Thymus (tissue), 11 donors: ENCODE results near the gene TTLL11. TPM values are rescaled to one million over a fixed set of nuclear protein-coding genes. Genes with fewer than 3 reads are reported as not detected.

Source experiments
- DNase-seq, 9 donors: peaks; one replicate each; pipeline ENCODE4 v3.0.0-alpha.2; 2013; ENCODE audit warnings: low spot score in 9 of 9, low read depth in 6 of 9, missing footprints in 1 of 9
- H3K27ac ChIP-seq, 2 donors: one replicate each; pipeline ENCODE4 v1.5.1; 2013; ENCODE audit warnings: control low read depth in 1 of 2, low read depth in 1 of 2, low read length in 1 of 2, mild to moderate bottlenecking in 1 of 2, moderate library complexity in 1 of 2
- H3K27me3 ChIP-seq, 2 donors: one replicate each; pipeline ENCODE4 v1.5.1; 2013; ENCODE audit warnings: low read length in 1 of 2; ENCODE audit not compliant: control insufficient read depth in 2 of 2, insufficient read depth in 1 of 2
- H3K36me3 ChIP-seq, 2 donors: one replicate each; pipeline ENCODE4 v1.5.1; 2013; ENCODE audit warnings: low read length in 1 of 2, mild to moderate bottlenecking in 1 of 2, moderate library complexity in 1 of 2; ENCODE audit not compliant: control insufficient read depth in 2 of 2, insufficient read depth in 2 of 2
- H3K4me1 ChIP-seq, 2 donors: one replicate each; pipeline ENCODE4 v1.5.1; 2013; ENCODE audit warnings: low read length in 2 of 2; ENCODE audit not compliant: control insufficient read depth in 2 of 2, insufficient read depth in 2 of 2
- H3K4me3 ChIP-seq, 2 donors: one replicate each; pipeline ENCODE4 v1.5.1; 2013; ENCODE audit warnings: low read length in 2 of 2, control low read depth in 1 of 2, mild to moderate bottlenecking in 1 of 2
- H3K9me3 ChIP-seq, 2 donors: one replicate each; pipeline ENCODE4 v1.5.1; 2013; ENCODE audit warnings: low read length in 1 of 2, mild to moderate bottlenecking in 1 of 2; ENCODE audit not compliant: control insufficient read depth in 2 of 2, insufficient read depth in 1 of 2
- WGBS: extraction: QIAGEN DNeasy Blood & Tissue Kit; methylation state at CpG from one replicate; pipeline ENCODE4 v1.1.7; 2013; 5-methylcytosine and 5-hydroxymethylcytosine counted together
- polyA plus RNA-seq: library from polyadenylated mRNA; stranded (reverse); fragments of 200-250 nt; gene quantifications from one replicate; pipeline ENCODE4 v1.2.3, GENCODE V29; 2013
- total RNA-seq: library from RNA; stranded (reverse); fragments of 120-200 nt; gene quantifications from one replicate; pipeline ENCODE4 v1.2.4, GENCODE V29; 2013
- donor health status: healthy.

TTLL11 gene
- total and polyA plus RNA-seq, 2 donors = 2.1 to 4.0 TPM

DNA sequence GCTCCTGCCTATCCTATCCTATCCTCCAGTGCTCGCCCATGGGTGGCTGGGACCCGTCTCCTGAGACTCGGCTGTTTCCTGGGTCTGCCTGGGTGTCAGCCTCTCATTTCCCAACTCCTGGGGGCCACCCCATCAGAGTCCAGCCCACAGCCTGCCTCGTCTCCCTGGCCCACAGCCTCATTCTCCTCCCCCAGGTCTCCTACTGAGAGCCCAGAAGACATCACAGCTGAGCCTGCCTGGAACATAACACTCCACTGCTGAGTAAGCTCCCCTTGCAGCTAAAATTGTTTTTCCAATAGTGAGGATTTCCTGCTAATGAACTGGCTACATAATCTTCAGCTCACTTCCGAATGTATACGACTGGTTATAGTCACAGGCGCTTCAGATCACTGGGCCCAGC lies 95.3 kb downstream of the TTLL11 start:
- no peak for DNase-seq
- Histone ChIP-seq H3K4me1 (no peaks in the 10 kb centered on the region), H3K36me3 (no peaks in the 10 kb centered on the region), H3K4me3 (no peak overlapping the region), H3K27ac (no peak overlapping the region), H3K27me3 (no peaks in the 10 kb centered on the region), H3K9me3 (no peaks in the 10 kb centered on the region)
- 98% methylated on average over 7 of the region's 7 CpGs for WGBS

DNA sequence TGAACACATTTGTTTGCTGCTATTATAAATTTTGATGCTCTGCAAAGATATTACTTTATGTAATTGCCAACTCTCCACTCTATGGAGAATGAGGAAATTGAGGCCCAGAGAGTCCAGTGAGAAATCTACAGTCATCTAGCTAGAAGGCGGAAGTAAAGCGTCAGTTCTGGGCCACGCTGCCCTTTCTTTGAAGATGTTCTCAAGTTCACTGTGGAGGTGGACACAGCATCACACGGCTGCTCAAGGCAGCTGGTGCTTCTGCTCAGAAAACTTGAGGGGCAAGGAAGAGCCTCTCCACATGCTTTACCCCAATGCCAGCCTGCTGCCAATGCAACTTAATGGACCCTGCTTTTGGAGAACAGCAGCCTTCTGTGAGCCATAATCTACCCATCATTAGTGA lies 96.3 kb downstream of the TTLL11 start:
- no peak overlapping the region for H3K4me3 ChIP-seq
- no peak overlapping the region for H3K27ac ChIP-seq
- H3K27me3 ChIP-seq = no peaks in the 10 kb centered on the region
- H3K9me3 ChIP-seq = no peaks in the 10 kb centered on the region
- H3K36me3 ChIP-seq = no peaks in the 10 kb centered on the region
- WGBS = 96% methylated on average over 4 of the region's 4 CpGs
- DNase-seq = no peak
- peaks cover 0 to 8% of the 10 kb centered on the region in 2 donors for H3K4me1 ChIP-seq

DNA sequence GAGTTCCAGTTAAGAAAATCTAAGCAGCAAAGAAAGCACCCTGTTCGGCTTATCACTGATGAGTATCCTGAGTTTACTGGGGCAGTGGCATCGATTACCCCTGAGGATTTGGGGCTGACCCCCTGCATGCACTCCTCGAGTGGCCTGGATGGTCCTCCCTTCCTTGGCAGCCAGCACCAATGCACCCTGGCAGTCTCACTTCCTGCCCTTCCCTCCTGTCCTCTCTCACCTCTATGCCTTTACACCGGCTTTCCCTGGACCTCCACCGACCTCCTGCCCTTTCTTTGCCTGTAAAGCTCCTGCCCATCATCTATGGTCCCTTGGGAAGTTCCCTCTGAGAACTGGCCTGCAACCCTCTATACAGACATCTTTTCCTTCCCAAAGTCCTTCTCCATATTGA lies 97.1 kb downstream of the TTLL11 start:
- Histone ChIP-seq H3K27ac (no peak overlapping the region), H3K4me1 (peaks cover 0 to 8% of the 10 kb centered on the region in 2 donors), H3K36me3 (no peaks in the 10 kb centered on the region), H3K9me3 (no peaks in the 10 kb centered on the region), H3K4me3 (no peak overlapping the region), H3K27me3 (no peaks in the 10 kb centered on the region)
- no peak for DNase-seq
- WGBS = 94% methylated on average over 5 of the region's 5 CpGs

DNA sequence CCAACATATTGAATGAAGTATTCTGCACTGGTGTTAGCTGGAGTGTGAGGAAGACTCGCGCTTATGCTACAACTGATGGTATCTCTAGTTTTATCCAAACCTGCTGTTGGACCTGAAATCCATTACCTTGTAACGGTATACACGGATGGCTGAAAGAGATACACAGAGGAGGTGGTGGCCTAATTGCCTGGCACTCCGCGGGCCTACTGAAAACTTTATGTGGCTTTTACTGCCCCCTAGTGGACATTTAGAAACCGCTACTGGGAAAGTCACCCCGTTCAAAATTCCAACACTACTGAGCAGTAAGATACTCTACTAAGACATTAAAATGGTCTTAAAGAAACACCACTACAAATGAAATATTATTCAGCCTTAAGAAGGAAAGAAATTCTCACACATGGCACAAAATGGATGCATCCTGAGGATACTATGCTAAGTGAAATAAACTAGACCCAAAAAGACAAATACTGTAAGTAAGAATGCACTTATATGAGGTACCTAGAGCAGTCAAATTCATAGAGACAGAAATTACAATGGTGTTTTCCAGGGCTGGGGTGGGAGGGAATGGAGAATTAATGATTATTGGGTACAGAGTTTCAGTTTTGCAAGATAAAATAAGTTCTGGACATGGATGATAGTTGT lies 100.4 kb downstream of the TTLL11 start:
- Histone ChIP-seq H3K27ac (no peak overlapping the region), H3K27me3 (no peaks in the 10 kb centered on the region), H3K4me3 (no peak overlapping the region), H3K9me3 (no peaks in the 10 kb centered on the region), H3K4me1 (peaks cover 0 to 8% of the 10 kb centered on the region in 2 donors), H3K36me3 (no peaks in the 10 kb centered on the region)
- WGBS = 20% methylated on average over 8 of the region's 8 CpGs
- peak; percentile 39 to 86 (median 72) for DNase-seq

DNA sequence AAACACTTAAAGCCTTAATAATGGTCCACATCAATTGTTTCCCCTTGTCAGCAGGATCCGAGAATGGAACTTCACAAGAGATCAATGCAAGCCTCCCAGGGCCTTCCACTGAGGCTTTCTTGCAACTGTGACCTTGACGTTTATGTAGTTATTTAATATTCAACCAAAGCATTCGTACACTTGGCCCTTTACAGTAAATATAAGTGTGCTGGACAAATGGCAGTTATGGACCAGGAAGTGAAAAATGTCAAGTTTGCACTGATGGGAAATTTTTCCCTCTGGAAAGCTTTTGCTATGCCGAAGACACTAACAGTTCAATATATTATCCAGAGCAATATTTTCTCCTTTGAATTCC lies 101.8 kb downstream of the TTLL11 start:
- WGBS = 85% methylated on average over 4 of the region's 4 CpGs
- H3K27ac ChIP-seq = no peak overlapping the region

DNA sequence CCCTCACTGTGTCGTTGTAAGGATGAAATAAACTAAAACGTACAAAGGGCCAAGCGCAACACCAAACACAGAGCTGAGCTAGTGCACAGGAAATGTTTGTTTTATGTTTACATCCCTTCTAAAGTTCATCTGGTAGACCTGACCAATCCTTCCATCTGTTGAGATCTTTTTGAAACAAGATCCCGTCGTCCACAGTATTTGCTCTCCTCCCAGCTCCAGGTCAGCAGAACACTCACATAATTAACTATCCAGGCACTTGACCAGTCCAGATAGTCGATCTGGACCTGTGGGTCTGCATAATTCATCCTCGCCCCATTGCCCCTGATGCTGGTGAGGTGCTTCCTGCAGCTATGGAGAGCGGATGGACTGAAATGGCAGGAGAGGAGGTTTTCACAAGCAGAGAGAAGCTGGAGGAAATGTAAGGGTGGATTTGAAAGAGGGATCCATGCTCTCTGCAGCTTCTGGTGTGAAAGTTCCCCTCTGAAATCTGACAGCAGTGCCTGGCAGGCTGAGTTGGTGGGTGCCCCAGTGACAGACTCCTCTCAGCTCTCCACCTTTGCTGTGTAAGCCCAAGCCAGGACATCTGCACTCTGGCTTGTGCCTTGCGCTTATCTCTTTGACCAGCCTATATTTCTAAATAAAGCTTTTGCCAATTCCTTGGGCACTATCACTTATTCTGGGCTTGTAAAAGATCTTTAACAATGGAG lies 102.4 kb downstream of the TTLL11 start:
- H3K27ac ChIP-seq = no peak overlapping the region
- 92% methylated on average over 9 of the region's 9 CpGs for whole genome bisulfite sequencing

More for the DNA sequence above, 101.8 kb downstream of the TTLL11 start:
- Histone ChIP-seq H3K4me1 (peaks cover 0 to 8% of the 10 kb centered on the region in 2 donors), H3K36me3 (no peaks in the 10 kb centered on the region), H3K4me3 (no peak overlapping the region), H3K27me3 (no peaks in the 10 kb centered on the region), H3K9me3 (no peaks in the 10 kb centered on the region)
- DNase-seq = no peak

DNA sequence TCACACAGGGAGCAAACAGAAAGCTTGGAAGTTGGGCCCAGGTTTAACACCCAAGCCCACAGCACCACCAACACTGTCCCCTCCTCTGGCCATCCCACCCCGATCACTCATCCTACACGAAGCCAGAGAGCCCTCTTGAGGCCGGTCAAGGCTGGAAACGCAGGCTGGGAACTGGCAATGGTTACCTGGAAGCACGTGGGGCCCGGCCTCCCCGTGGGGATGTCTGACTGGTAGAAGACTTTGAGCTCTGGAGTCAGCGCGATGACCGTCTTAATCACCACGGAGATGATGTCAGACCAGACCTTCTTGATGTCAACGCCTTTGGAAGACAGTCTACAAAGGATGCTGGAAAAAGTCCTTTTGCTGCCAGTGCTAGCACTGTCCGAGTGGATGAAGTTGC lies 104.1 kb downstream of the TTLL11 start:
- H3K9me3 ChIP-seq = no peaks in the 10 kb centered on the region
- WGBS = 96% methylated on average over 13 of the region's 13 CpGs

More for the DNA sequence above, 102.4 kb downstream of the TTLL11 start:
- Histone ChIP-seq H3K9me3 (no peaks in the 10 kb centered on the region), H3K4me1 (peaks cover 0 to 8% of the 10 kb centered on the region in 2 donors), H3K36me3 (no peaks in the 10 kb centered on the region), H3K27me3 (no peaks in the 10 kb centered on the region), H3K4me3 (no peak overlapping the region)
- no peak for DNase-seq

DNA sequence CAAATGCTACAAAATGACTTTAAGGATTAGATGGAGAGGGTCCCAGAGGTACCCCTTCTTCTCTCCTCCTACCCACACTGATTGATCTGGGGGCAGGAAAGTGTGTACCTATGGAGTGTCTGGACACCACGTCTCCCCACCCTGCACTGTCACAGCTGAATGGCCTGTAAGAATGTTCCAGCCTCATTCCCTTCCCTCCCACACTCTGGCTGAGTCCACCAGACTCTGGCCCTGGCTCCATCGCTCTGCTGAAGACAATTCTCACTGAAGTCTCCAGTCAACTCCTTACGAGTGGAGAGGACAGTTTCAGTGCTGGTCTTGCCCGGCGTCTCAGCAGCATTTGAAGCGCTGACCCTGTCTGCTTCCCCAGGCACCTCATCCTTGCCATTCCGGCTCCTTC lies 105.8 kb downstream of the TTLL11 start:
- no peak overlapping the region for H3K4me3 ChIP-seq
- no peaks in the 10 kb centered on the region for H3K9me3 ChIP-seq
- no peak overlapping the region for H3K27ac ChIP-seq
- H3K36me3 ChIP-seq = no peaks in the 10 kb centered on the region
- 96% methylated on average over 7 of the region's 7 CpGs for WGBS
- no peak for DNase-seq
- H3K4me1 ChIP-seq = peaks cover 0 to 7% of the 10 kb centered on the region in 2 donors
- no peaks in the 10 kb centered on the region for H3K27me3 ChIP-seq

More for the DNA sequence above, 104.1 kb downstream of the TTLL11 start:
- no peaks in the 10 kb centered on the region for H3K27me3 ChIP-seq
- H3K27ac ChIP-seq = no peak overlapping the region
- H3K4me3 ChIP-seq = no peak overlapping the region
- H3K36me3 ChIP-seq = no peaks in the 10 kb centered on the region
- DNase-seq = no peak
- H3K4me1 ChIP-seq = peaks cover 0 to 8% of the 10 kb centered on the region in 2 donors

DNA sequence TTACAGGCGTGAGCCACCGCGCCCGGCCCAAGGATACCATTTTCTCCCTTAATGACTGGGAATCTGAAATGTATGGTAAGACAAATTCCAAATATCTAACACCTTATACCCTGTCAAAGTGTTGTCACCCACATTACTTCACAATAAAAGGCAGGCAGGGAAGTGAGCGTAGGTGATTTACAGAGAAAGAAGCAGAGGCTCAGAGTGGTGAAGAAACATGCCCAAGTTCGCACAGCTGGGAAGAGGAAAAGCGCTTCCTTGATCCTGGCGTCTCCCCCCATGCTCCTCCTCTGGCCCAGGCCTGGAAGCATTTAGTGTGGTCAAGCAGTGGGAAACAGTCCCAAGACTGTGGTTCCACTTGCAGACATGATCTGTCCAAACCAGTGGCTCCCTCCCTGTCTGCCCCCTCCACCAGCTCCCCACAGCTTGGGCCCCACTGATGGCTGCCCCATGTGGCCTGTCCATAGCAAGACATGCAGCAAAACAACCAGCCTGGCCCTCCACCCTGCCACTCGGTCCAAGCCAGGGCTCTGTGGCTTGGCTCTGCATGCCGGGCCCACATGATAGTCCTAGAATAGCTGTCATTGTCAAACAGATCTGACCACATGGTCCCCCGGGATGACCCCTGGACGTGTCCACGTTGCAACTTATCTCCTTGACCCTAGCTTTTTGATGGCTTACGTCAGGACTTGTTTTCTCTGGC lies 107.2 kb downstream of the TTLL11 start:
- 90% methylated on average over 14 of the region's 14 CpGs for WGBS
- Histone ChIP-seq H3K9me3 (no peaks in the 10 kb centered on the region), H3K4me3 (no peak overlapping the region), H3K27ac (no peak overlapping the region), H3K27me3 (no peaks in the 10 kb centered on the region), H3K36me3 (no peaks in the 10 kb centered on the region), H3K4me1 (peaks cover 0 to 2% of the 10 kb centered on the region in 2 donors)
- no peak for DNase-seq
